ENCODE measurements around the gene CCDC182.

CCDC182 gene

DNA sequence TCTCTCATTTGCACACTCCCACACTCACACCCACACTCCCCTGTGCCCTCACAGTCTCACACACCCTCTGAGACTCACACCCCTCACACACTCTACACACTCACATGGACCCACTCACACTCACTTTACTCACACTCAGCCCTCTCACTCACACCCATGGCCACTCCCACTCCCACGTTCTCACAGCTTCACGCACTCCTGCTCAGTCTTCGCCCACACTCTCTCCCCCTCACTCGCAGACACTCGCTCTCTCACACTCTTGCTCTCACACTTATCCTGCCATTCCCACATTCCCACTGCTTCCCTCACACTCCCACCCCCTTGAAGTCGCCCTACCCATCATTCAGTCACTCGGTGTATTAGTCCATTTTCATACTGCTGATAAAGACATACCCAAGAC, 47.9 kb downstream of the CCDC182 start:
- no peak for DNase-seq

DNA sequence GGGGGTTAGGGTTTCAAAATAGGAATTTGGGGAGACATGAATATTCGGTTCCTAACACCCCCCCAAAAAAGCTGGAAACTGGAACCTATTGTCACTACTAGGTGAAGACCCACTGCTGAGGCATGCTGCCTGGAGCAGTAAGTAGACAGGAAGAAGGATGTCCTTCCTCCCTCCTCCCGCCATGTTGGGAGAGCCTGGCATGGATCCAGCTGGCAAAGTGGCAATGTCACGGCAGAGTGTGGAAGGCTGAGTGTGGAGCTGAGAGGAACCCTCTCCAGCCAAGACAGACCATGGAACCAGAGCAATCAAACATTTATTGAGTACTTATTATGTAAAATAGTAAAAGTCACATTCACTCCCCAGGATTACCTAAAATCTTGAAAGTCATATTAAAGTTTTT, 49.0 kb downstream of the CCDC182 start:
- DNase-seq, result no peak
